Tibial nerve (tissue), 4 donors: ENCODE data around the gene CRKL. TPM values are rescaled to one million over a fixed set of nuclear protein-coding genes. Genes with fewer than 3 reads are reported as not detected.
A peak's percentile ranks its signal among the peaks of the same experiment; 100 is the strongest.

Source experiments
- DNase-seq, 2 donors: peaks; one replicate each; pipeline ENCODE4 v3.0.0-alpha.2; 2019; ENCODE audit warnings: low spot score in 2 of 2
- H3K27ac ChIP-seq, 4 donors: fragments of 200-600 bp; sonication (generic) in 3 of 4; one replicate each; pipeline ENCODE4 v1.5.1; 2017 to 2019; ENCODE audit warnings: mild to moderate bottlenecking in 1 of 4
- H3K27me3 ChIP-seq, 2 donors: fragments of 200-600 bp; sonication (generic) in 1 of 2; one replicate each; pipeline versions ENCODE4 v1.5.1 to v1.6.0; 2017 to 2019
- H3K36me3 ChIP-seq, 3 donors: fragments of 200-600 bp; sonication (generic); one replicate each; pipeline ENCODE4 v1.5.1; 2018 to 2019
- H3K4me1 ChIP-seq, 4 donors: fragments of 200-600 bp; sonication (generic) in 3 of 4; one replicate each; pipeline ENCODE4 v1.5.1; 2017 to 2019
- H3K4me3 ChIP-seq, 4 donors: fragments of 200-600 bp; sonication (generic) in 3 of 4; one replicate each; pipeline ENCODE4 v1.5.1; 2017 to 2019; ENCODE audit warnings: mild to moderate bottlenecking in 1 of 4, moderate library complexity in 1 of 4
- H3K9me3 ChIP-seq, 4 donors: fragments of 200-600 bp; sonication (generic) in 3 of 4; one replicate each; pipeline ENCODE4 v1.5.1; 2017 to 2019
- CTCF ChIP-seq, 5 experiments: fragments of 200-600 bp in 3 of 5; fragments of 450-650 bp in 2 of 5; sonication (generic) in 3 of 5; IDR thresholded peaks; one replicate each; pipeline ENCODE4 v1.5.1; 2016 to 2019; ENCODE audit warnings: antibody characterized with exemption in 5 of 5, mild to moderate bottlenecking in 3 of 5, moderate library complexity in 2 of 5
- EP300 ChIP-seq, 2 donors: sonication (generic); formaldehyde crosslinking; IDR thresholded peaks; one replicate each; pipeline ENCODE4 v1.6.1; 2017; ENCODE audit warnings: antibody characterized with exemption in 2 of 2, mild to moderate bottlenecking in 1 of 2
- POLR2A ChIP-seq, 2 donors: fragments of 450-650 bp; IDR thresholded peaks; one replicate each; pipeline ENCODE4 v1.6.1; 2017; ENCODE audit warnings: antibody characterized with exemption in 2 of 2, mild to moderate bottlenecking in 2 of 2, moderate library complexity in 2 of 2
- WGBS, 2 donors: methylation state at CpG; one replicate each; pipeline ENCODE4 v1.1.5; 2018; 5-methylcytosine and 5-hydroxymethylcytosine counted together
- total RNA-seq, 4 donors: library from RNA; depleted of rRNA; stranded (reverse); fragments of >200 nt; gene quantifications; one replicate each; pipeline ENCODE4 v1.1.0, GENCODE V29; 2016

CRKL gene
- total RNA-seq, 4 donors from 2014 or later: 44.7 to 59.0 (median 51.5) TPM

DNA sequence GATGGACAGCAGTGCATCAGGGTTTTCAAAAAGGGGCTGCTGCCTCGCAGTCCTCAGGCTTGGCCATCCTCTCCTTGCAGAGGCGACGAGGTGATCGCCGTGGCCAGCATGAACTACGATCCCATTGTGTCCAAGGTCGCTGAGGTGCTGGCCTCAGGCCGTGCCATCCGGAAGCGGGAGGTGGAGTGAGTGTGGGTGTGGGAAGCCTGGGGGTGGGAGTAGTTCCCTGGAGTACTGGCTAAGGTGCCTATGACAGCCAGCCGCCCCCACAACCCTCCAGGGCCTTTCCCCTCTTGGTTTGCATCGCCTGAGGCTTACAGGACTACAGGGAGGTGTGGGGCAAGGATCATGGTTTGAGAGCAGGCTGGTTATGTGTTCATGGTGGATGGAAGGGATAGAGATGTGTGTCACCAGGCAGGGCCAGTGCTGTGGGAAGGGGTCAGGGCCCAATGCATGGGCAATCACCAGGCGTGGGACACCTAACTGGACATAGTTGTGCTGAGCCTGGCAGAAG, 62.8 kb downstream of the CRKL start:
- Histone ChIP-seq H3K4me3 (peak overlapping the region in 3 of 4 donors; percentile 7 to 42 (median 21)), H3K27ac (peak overlapping the region in 2 of 4 donors; percentile 50 to 65), H3K4me1 (peaks cover 0 to 48% (median 24%) of the 10 kb centered on the region in 4 donors), H3K27me3 (no peaks in the 10 kb centered on the region), H3K9me3 (peaks cover 0 to 12% (median 0%) of the 10 kb centered on the region in 4 donors), H3K36me3 (peaks cover 0 to 11% (median 0%) of the 10 kb centered on the region in 3 donors)
- WGBS, 2 donors: 28 to 37% methylated on average over 9 to 12 of the region's 13 CpGs
- no peak for DNase-seq
- TF ChIP-seq POLR2A (IDR thresholded peaks at IDR 0.05) (no peak), CTCF (IDR thresholded peaks at IDR 0.05) (no peak), EP300 (IDR thresholded peaks at IDR 0.05) (no peak)

- no peak for DNase-seq
- no peaks in the 10 kb centered on the region for H3K27me3 ChIP-seq
- WGBS, 2 donors: 80 to 83% methylated on average over 4 of the region's 4 CpGs
- no peak overlapping the region for H3K27ac ChIP-seq
- TF ChIP-seq CTCF (IDR thresholded peaks at IDR 0.05) (no peak), POLR2A (IDR thresholded peaks at IDR 0.05) (no peak), EP300 (IDR thresholded peaks at IDR 0.05) (no peak)
- peaks cover 0 to 17% (median 0%) of the 10 kb centered on the region in 3 donors for H3K36me3 ChIP-seq
- H3K4me1 ChIP-seq: peaks cover 0 to 50% (median 24%) of the 10 kb centered on the region in 4 donors
- H3K4me3 ChIP-seq: no peak overlapping the region
- peaks cover 0 to 12% (median 0%) of the 10 kb centered on the region in 4 donors for H3K9me3 ChIP-seq
Observed at GRCh38 chr22:20980523-20980922, 63.3 kb downstream of the CRKL start.

- 58 to 71% methylated on average over 10 of the region's 10 CpGs for WGBS, 2 donors
- Histone ChIP-seq H3K4me3 (peak overlapping the region; percentile 72 to 91 (median 76)), H3K27me3 (no peaks in the 10 kb centered on the region), H3K27ac (peak overlapping the region; percentile 83 to 92 (median 90)), H3K36me3 (peaks cover 0 to 22% (median 0%) of the 10 kb centered on the region in 3 donors), H3K9me3 (peaks cover 0 to 12% (median 0%) of the 10 kb centered on the region in 4 donors), H3K4me1 (peaks cover 0 to 50% (median 24%) of the 10 kb centered on the region in 4 donors)
- TF ChIP-seq CTCF (IDR thresholded peaks at IDR 0.05): no peak
- TF ChIP-seq POLR2A (IDR thresholded peaks at IDR 0.05): no peak
- TF ChIP-seq EP300 (IDR thresholded peaks at IDR 0.05): no peak
- no peak for DNase-seq
Observed at GRCh38 chr22:20980938-20981722, 63.9 kb downstream of the CRKL start.

- Histone ChIP-seq H3K4me3 (peak within 1 kb of the TSS; percentile 72 to 91 (median 76)), H3K27ac (peak within 1 kb of the TSS; percentile 83 to 92 (median 90)), H3K4me1 (peaks cover 0 to 50% (median 24%) of the 10 kb centered on the region in 4 donors), H3K36me3 (peaks cover 0 to 28% (median 0%) of the 10 kb centered on the region in 3 donors), H3K9me3 (peaks cover 0 to 12% (median 0%) of the 10 kb centered on the region in 4 donors), H3K27me3 (no peaks in the 10 kb centered on the region)
- 0 to 1% methylated on average over 16 to 76 of the region's 87 CpGs for WGBS, 2 donors
- peak; percentile 82 to 99 for TF ChIP-seq EP300 (IDR thresholded peaks at IDR 0.05)
- peak; percentile 89 to 97 for TF ChIP-seq POLR2A (IDR thresholded peaks at IDR 0.05)
- TF ChIP-seq CTCF (IDR thresholded peaks at IDR 0.05): peak; percentile 24 to 80 (median 55)
- peak; percentile 66 to 67 for DNase-seq
Observed at GRCh38 chr22:20981787-20982562, 64.8 kb downstream of the CRKL start, which contains the start of gene LZTR1. TSS of gene LZTR1 (plus strand) at chr22:20982297. CDS start at chr22:20982372, 75 bp downstream.
